ENCODE data around the gene HRCT1.

- TF ChIP-seq CTCF (IDR thresholded peaks at IDR 0.05), result peak; percentile 45 to 73 (median 65)
- no peak for TF ChIP-seq EP300 (IDR thresholded peaks at IDR 0.05)
- no peak for TF ChIP-seq POLR2A (IDR thresholded peaks at IDR 0.05)
Measured at GRCh38 chr9:35954942-35955546, 49.0 kb downstream of the HRCT1 start.

Measured in ovary (tissue), 3 donors.